ENCODE measurements around the gene SLC7A1.

- TF ChIP-seq POLR2A (IDR thresholded peaks at IDR 0.05; ENCODE audit: low read length) (no peak), GATA1 (IDR thresholded peaks at IDR 0.05; ENCODE audit: low read depth, low read length) (no peak)
These were observed 6.3 kb downstream of the SLC7A1 start for GRCh38 chr13:29589234-29589633.
